ENCODE results near the gene SHC3.
A peak's percentile ranks its signal among the peaks of the same experiment; 100 is the strongest.

The SHC3 gene

GRCh38 chr9:89171693-89172092 lies 6.9 kb downstream of the SHC3 start:
- peak; percentile 47 for TF ChIP-seq CTCF (IDR thresholded peaks at IDR 0.05; ENCODE audit: control insufficient read depth, extremely low read depth, insufficient read depth)
- no peak for DNase-seq (ENCODE audit: low read depth)
- H3K4me3 ChIP-seq (ENCODE audit: low read depth, low read length) = no peak overlapping the region

- H3K4me3 ChIP-seq (ENCODE audit: low read depth, low read length) = no peak overlapping the region
- no peak for DNase-seq (ENCODE audit: low read depth)
- TF ChIP-seq CTCF (IDR thresholded peaks at IDR 0.05; ENCODE audit: control insufficient read depth, extremely low read depth, insufficient read depth) = no peak
These were observed 7.4 kb downstream of the SHC3 start for GRCh38 chr9:89171231-89171630.

- no peak for TF ChIP-seq CTCF (IDR thresholded peaks at IDR 0.05; ENCODE audit: control insufficient read depth, extremely low read depth, insufficient read depth)
- no peak overlapping the region for H3K4me3 ChIP-seq (ENCODE audit: low read depth, low read length)
- no peak for DNase-seq (ENCODE audit: low read depth)
These were observed 9.5 kb downstream of the SHC3 start for GRCh38 chr9:89168901-89169813.

- TF ChIP-seq CTCF (IDR thresholded peaks at IDR 0.05; ENCODE audit: control insufficient read depth, extremely low read depth, insufficient read depth) = no peak
- no peak overlapping the region for H3K4me3 ChIP-seq (ENCODE audit: low read depth, low read length)
- no peak for DNase-seq (ENCODE audit: low read depth)
These were observed 10.8 kb downstream of the SHC3 start for GRCh38 chr9:89167788-89168187.

- TF ChIP-seq CTCF (IDR thresholded peaks at IDR 0.05; ENCODE audit: control insufficient read depth, extremely low read depth, insufficient read depth) = no peak
- no peak for DNase-seq (ENCODE audit: low read depth)
- H3K4me3 ChIP-seq (ENCODE audit: low read depth, low read length) = no peak overlapping the region
These were observed 11.8 kb downstream of the SHC3 start for GRCh38 chr9:89166852-89167251.

GRCh38 chr9:89165880-89166279 lies 12.7 kb downstream of the SHC3 start:
- no peak for TF ChIP-seq CTCF (IDR thresholded peaks at IDR 0.05; ENCODE audit: control insufficient read depth, extremely low read depth, insufficient read depth)
- no peak overlapping the region for H3K4me3 ChIP-seq (ENCODE audit: low read depth, low read length)
- no peak for DNase-seq (ENCODE audit: low read depth)

- no peak for TF ChIP-seq CTCF (IDR thresholded peaks at IDR 0.05; ENCODE audit: control insufficient read depth, extremely low read depth, insufficient read depth)
- no peak for DNase-seq (ENCODE audit: low read depth)
- H3K4me3 ChIP-seq (ENCODE audit: low read depth, low read length) = no peak overlapping the region
These were observed 13.3 kb downstream of the SHC3 start for GRCh38 chr9:89165341-89165740.

Measured in LNCaP clone FGC (cell line).